CD14-positive monocyte (primary cell): Measurements from ENCODE around the gene KIF2A. TPM values are rescaled to one million over a fixed set of nuclear protein-coding genes. Genes with fewer than 3 reads are reported as not detected.

Source experiments
- DNase-seq, 3 donors: peaks; one replicate each; pipeline ENCODE4 v3.0.0-alpha.2; 2011 to 2022
- H2AFZ ChIP-seq: 2 replicates; pipeline ENCODE4 v1.6.0; 2012; ENCODE audit warnings: mild to moderate bottlenecking, low read depth, low read length, inconsistent platforms; ENCODE audit not compliant: insufficient read depth, poor library complexity, severe bottlenecking
- H3K27ac ChIP-seq, 2 donors: 1 replicate in 1 of 2; 2 replicates in 1 of 2; pipeline ENCODE4 v1.5.1; 2012 to 2013; ENCODE audit warnings: low read length in 2 of 2, control low read depth in 1 of 2, inconsistent platforms in 1 of 2, low read depth in 1 of 2, mild to moderate bottlenecking in 1 of 2
- H3K27me3 ChIP-seq, 2 donors: one replicate each; pipeline versions ENCODE4 v1.6.0 to v1.6.1; 2011 to 2013; ENCODE audit warnings: low read length in 2 of 2; ENCODE audit not compliant: control insufficient read depth in 2 of 2, insufficient read depth in 2 of 2
- H3K36me3 ChIP-seq, 2 donors: replicated peaks in 1 of 2; 1 replicate in 1 of 2; 2 replicates in 1 of 2; pipeline versions ENCODE4 v1.5.1 to v1.6.1; 2012 to 2013; ENCODE audit warnings: low read length in 2 of 2, control low read depth in 1 of 2, inconsistent platforms in 1 of 2, mild to moderate bottlenecking in 1 of 2; ENCODE audit not compliant: insufficient read depth in 2 of 2, control insufficient read depth in 1 of 2
- H3K4me1 ChIP-seq, 2 donors: 1 replicate in 1 of 2; 2 replicates in 1 of 2; pipeline versions ENCODE4 v1.5.1 to v1.6.1; 2012 to 2013; ENCODE audit warnings: low read length in 2 of 2, control low read depth in 1 of 2, inconsistent platforms in 1 of 2, mild to moderate bottlenecking in 1 of 2, moderate library complexity in 1 of 2; ENCODE audit not compliant: insufficient read depth in 2 of 2, control insufficient read depth in 1 of 2
- H3K4me2 ChIP-seq: replicated peaks from 2 replicates; pipeline ENCODE3; 2012; ENCODE audit warnings: low read length, moderate library complexity, mild to moderate bottlenecking; ENCODE audit not compliant: poor library complexity, severe bottlenecking; ENCODE audit errors: extremely low read depth
- H3K4me3 ChIP-seq, 3 experiments: fragments of 200-600 bp in 1 of 3; sonication (generic) in 1 of 3; replicated peaks in 1 of 3; 1 replicate in 2 of 3; 2 replicates in 1 of 3; pipeline ENCODE4 v1.5.1; 2011 to 2013; ENCODE audit warnings: low read length in 3 of 3, mild to moderate bottlenecking in 3 of 3, control low read depth in 2 of 3, low read depth in 2 of 3, inconsistent platforms in 1 of 3, moderate library complexity in 1 of 3
- H3K79me2 ChIP-seq: 2 replicates; pipeline ENCODE4 v1.6.0; 2012; ENCODE audit warnings: mild to moderate bottlenecking, control low read depth, inconsistent platforms, low read length, moderate library complexity; ENCODE audit not compliant: insufficient read depth
- H3K9ac ChIP-seq: 2 replicates; pipeline ENCODE4 v1.6.0; 2017; ENCODE audit warnings: low read length, mild to moderate bottlenecking; ENCODE audit not compliant: insufficient read depth, poor library complexity, severe bottlenecking
- H3K9me3 ChIP-seq, 2 donors: replicated peaks in 1 of 2; 1 replicate in 1 of 2; 2 replicates in 1 of 2; pipeline versions ENCODE4 v1.5.1 to v1.6.1; 2012 to 2013; ENCODE audit warnings: low read length in 2 of 2, control low read depth in 1 of 2; ENCODE audit not compliant: control insufficient read depth in 1 of 2, insufficient read depth in 1 of 2
- H4K20me1 ChIP-seq: 2 replicates; pipeline ENCODE4 v1.6.0; 2012; ENCODE audit warnings: mild to moderate bottlenecking, low read length, control low read depth, moderate library complexity; ENCODE audit not compliant: insufficient read depth
- H3K27ac Mint-ChIP-seq, 7 donors: one replicate each; pipeline ENCODE4 v1.8.0; 2020; ENCODE audit warnings: mild to moderate bottlenecking in 7 of 7, mixed read lengths in 7 of 7, moderate library complexity in 6 of 7, inconsistent platforms in 2 of 7
- H3K27me3 Mint-ChIP-seq, 3 donors: one replicate each; pipeline ENCODE4 v1.8.0; 2021 to 2022; ENCODE audit warnings: low read depth in 3 of 3, mild to moderate bottlenecking in 3 of 3, mixed read lengths in 3 of 3, moderate library complexity in 3 of 3, inconsistent platforms in 1 of 3
- H3K36me3 Mint-ChIP-seq, 2 donors: one replicate each; pipeline ENCODE4 v1.8.0; 2020; ENCODE audit warnings: mixed read lengths in 2 of 2, inconsistent platforms in 1 of 2, mild to moderate bottlenecking in 1 of 2
- H3K4me1 Mint-ChIP-seq: one replicate; pipeline ENCODE4 v1.8.0; 2020; ENCODE audit warnings: mild to moderate bottlenecking, mixed read lengths
- H3K4me3 Mint-ChIP-seq, 2 donors: one replicate each; pipeline ENCODE4 v1.8.0; 2020; ENCODE audit warnings: mild to moderate bottlenecking in 2 of 2, mixed read lengths in 2 of 2, moderate library complexity in 1 of 2
- H3K9me3 Mint-ChIP-seq, 7 donors: one replicate each; pipeline ENCODE4 v1.8.0; 2020 to 2022; ENCODE audit warnings: mixed read lengths in 7 of 7, mild to moderate bottlenecking in 6 of 7, moderate library complexity in 6 of 7, inconsistent platforms in 2 of 7
- CTCF ChIP-seq: fragments of 200-600 bp; IDR thresholded peaks from one replicate; pipeline ENCODE4 v1.8.0; 2022; ENCODE audit warnings: antibody characterized with exemption, mild to moderate bottlenecking
- WGBS: methylation state at CpG from one replicate; pipeline ENCODE4 v1.1.5; 2013; ENCODE audit warnings: missing lambda C conversion rate; ENCODE audit not compliant: insufficient coverage; 5-methylcytosine and 5-hydroxymethylcytosine counted together
- intact Hi-C, 2 donors: fragments of 100-400 bp; cut with micrococcal nuclease; formaldehyde crosslinking; loops; one replicate each; pipeline versions ENCODE4 v1.15.0 to v1.15.1; 2023
- polyA plus RNA-seq, 3 donors: library from polyadenylated mRNA; depleted of rRNA in 1 of 3; unstranded in 2 of 3; stranded (reverse) in 1 of 3; fragments of 300-500 nt in 2 of 3; fragments of >200 nt in 1 of 3; fragmentation: Illumina TruSeq in 2 of 3; gene quantifications; 1 replicate in 2 of 3; 2 replicates in 1 of 3; pipeline ENCODE4 v1.2.3, GENCODE V29; 2012 to 2021

The KIF2A gene
- polyA plus RNA-seq, 3 donors: 9.7 to 24.6 (median 21.7) TPM

- H3K27ac Mint-ChIP-seq: no peak overlapping the region
- TF ChIP-seq CTCF: no peak
- Histone ChIP-seq H3K4me1 (no peaks in the 10 kb centered on the region), H2AFZ (no peak overlapping the region), H3K4me3 (no peak overlapping the region), H3K36me3 (no peaks in the 10 kb centered on the region), H3K27me3 (no peaks in the 10 kb centered on the region), H4K20me1 (no peaks in the 10 kb centered on the region), H3K27ac (no peak overlapping the region), H3K9me3 (no peaks in the 10 kb centered on the region), H3K9ac (no peak overlapping the region), H3K4me2 (no peak overlapping the region), H3K79me2 (no peaks in the 10 kb centered on the region)
- DNase-seq: no peak
- WGBS: no CpG with 5 or more reads among the region's 2 CpGs
- intact Hi-C loops: no loop called here
- peaks cover 2 to 3% (median 2%) of the 10 kb centered on the region in 3 donors for H3K27me3 Mint-ChIP-seq
- H3K36me3 Mint-ChIP-seq: no peaks in the 10 kb centered on the region
- H3K4me1 Mint-ChIP-seq: peaks cover 4% of the 10 kb centered on the region
- H3K9me3 Mint-ChIP-seq: peaks cover 0 to 7% (median 4%) of the 10 kb centered on the region in 7 donors
- no peak overlapping the region for H3K4me3 Mint-ChIP-seq
Measured at GRCh38 chr5:62296998-62297397, 9.0 kb upstream of the KIF2A start.

- no peaks in the 10 kb centered on the region for H3K36me3 ChIP-seq
- Mint-ChIP-seq H3K36me3 (no peaks in the 10 kb centered on the region), H3K27me3 (peaks cover 2 to 4% (median 3%) of the 10 kb centered on the region in 3 donors), H3K9me3 (peaks cover 0 to 7% (median 3%) of the 10 kb centered on the region in 7 donors), H3K4me3 (no peak overlapping the region), H3K27ac (no peak overlapping the region), H3K4me1 (peaks cover under 1% of the 10 kb centered on the region)
- no peak for DNase-seq
- no peak overlapping the region for H3K4me3 ChIP-seq
- no peak overlapping the region for H3K9ac ChIP-seq
- H3K4me2 ChIP-seq: no peak overlapping the region
- H3K9me3 ChIP-seq: no peaks in the 10 kb centered on the region
- H3K27me3 ChIP-seq: no peaks in the 10 kb centered on the region
- H3K79me2 ChIP-seq: no peaks in the 10 kb centered on the region
- intact Hi-C loops: no loop called here
- H4K20me1 ChIP-seq: no peaks in the 10 kb centered on the region
- TF ChIP-seq CTCF: no peak
- H3K27ac ChIP-seq: no peak overlapping the region
- no peaks in the 10 kb centered on the region for H3K4me1 ChIP-seq
- H2AFZ ChIP-seq: no peak overlapping the region
- no CpG with 5 or more reads among the region's 3 CpGs for WGBS
Measured at GRCh38 chr5:62298118-62298517, 7.9 kb upstream of the KIF2A start.
